GM18907 (cell line): Measurements from ENCODE around the gene PPOX.
A peak's percentile ranks its signal among the peaks of the same experiment; 100 is the strongest.

Experiments
- ATAC-seq: cut with Tn5 transposase; IDR thresholded peaks from one replicate; pipeline ENCODE4 v1.9.1; 2021; ENCODE audit warnings: mild to moderate bottlenecking, moderate library complexity; ENCODE audit not compliant: unreplicated experiment

PPOX gene

DNA sequence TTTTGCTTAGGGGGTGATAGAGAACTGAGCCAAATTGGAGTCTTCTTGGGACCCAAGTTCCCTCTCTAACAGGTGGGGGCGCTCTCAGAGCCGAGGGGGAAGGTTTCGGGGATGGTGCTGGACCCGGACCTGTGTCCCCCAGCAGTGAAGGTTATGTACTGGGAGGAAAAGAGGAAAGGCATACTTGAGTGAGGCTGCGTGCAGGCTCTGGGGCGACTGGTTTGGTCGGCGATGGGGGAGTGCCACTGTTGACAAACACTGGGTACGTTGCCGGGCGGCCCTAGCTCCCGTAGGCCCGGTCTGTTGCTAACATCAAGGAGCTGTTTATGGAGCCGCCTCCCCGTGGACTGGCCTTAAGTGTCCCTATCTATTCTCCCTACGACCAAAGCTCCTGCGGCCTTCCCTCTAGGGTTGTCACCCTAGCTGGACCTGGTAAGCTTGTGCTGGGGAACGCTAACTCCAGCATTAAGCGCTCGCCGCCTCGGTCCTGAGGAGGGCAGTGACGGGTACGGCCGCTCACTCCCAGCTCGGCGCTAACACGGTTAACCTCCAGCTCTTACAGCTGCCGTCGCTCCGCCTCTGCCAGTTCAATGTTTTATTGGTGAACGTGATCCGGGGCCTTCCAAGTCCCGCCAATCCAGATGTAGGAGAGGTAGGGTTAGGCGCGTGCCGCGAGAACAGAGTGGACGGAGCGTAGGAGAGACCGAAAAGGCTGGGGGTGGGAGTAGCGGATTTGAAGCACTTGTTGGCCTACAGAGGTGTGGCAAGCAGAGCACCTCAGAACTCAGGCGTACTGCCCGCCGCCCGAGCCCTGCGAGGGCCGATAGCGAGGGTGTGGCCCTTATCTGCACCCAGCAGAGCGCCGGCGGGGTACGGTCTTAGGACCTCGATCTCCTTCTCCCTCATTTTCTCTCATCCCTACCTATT lies at the start of gene PPOX:
Gene PPOX (plus strand): TSS at position 685 of the 927 bp plus-strand sequence. CDS start 422 bp downstream, outside the sequence.
- ATAC-seq: peak; percentile 92

DNA sequence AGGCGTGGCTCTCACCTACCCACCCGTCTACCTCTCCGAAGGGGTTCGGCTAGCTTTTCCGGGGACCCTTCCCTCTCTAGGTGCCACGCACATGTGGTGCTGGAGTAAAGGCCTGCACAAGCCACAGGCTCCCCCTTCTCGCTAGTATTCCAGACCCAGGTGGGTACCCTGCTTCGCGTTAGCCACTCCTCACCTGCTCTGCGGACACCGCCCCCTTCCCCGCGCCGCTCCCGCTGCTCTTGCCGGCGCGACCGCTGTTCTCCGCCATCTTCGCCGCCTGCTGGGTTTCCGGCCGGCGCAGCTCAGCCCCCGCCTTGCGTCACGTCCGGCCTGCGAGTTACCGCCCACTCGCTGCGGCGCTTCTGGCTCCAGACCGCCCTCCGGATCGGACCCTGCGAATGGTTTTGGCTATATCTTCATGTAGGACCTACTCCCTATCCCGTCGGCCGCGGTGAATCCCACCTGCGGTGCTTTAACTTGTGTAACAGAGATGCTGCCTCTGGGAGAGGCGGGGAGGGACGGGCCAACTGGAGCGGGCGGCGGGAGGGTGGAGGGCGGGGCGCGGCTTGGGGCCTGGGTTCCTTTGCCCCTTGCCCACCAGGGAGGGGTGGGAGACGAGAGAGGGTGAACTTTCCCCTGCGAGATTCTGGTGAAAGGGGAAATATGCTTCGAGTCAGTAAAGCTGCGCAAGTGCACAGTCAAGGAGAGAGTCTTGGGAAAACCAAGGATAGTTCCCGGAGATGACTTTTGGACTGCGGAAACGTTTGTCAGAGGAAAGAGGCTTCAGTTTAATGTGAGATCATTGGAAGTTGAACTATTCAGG lies 48.3 kb upstream of the PPOX start, which contains the start of the genes NIT1 and PFDN2:
Gene NIT1 (plus strand): TSS at position 347 of the 823 bp plus-strand sequence. CDS start 72 bp downstream, at position 419.
Gene PFDN2 (minus strand): TSS at position 279 of the 823 bp plus-strand sequence. CDS start 11 bp downstream, at position 268.
- peak; percentile 80 for ATAC-seq

DNA sequence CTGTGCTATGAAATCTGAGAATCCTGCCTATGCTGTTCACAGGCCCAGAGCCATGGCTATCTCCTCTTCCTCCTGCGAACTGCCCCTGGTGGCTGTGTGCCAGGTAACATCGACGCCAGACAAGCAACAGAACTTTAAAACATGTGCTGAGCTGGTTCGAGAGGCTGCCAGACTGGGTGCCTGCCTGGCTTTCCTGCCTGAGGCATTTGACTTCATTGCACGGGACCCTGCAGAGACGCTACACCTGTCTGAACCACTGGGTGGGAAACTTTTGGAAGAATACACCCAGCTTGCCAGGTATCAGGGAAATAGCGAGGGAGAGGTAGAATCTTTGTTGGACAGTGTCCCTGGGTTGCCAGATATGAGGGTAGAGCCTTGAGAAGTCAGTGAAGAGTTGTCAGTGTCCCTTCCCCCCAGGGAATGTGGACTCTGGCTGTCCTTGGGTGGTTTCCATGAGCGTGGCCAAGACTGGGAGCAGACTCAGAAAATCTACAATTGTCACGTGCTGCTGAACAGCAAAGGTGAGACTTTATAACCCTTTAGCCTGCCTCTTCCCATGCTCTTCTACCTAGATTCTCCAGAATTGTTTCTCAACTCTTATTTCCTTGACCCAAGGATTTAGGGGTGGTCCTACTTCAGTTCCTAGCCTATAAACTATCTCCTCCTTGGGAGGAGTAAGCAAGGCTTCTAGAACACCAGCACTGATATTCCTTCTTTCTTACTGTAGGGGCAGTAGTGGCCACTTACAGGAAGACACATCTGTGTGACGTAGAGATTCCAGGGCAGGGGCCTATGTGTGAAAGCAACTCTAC lies 46.9 kb upstream of the PPOX start:
- peak; percentile 50 for ATAC-seq

DNA sequence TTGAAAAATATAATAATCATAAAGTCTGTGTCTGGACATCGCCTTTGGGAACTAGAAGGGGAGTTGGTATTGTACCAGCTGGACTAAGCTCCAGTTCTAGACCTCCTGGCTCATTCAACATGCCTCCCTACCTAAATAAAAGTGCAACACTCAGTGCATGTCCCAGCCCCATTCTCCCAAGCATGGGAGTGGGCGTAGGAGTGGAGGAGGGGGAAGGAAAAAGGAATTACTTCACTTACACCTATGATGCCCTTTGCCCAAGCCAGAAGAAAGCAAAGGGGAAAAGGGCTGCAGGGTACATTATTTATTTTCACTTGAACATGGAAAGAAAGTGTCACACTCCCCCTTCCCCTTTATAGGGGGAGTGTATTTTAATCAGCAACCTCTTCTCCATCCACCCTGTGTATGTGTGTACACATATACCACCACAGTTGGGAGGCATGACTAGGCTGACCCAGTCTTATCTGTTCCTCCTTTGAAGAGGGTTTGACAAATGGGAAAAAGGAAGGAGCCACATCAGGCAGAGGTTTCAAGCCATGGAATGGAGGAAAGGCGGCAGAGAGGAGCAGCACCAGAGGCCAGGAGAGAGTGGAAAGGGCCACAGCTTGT lies 45.1 kb upstream of the PPOX start:
- no peak for ATAC-seq

DNA sequence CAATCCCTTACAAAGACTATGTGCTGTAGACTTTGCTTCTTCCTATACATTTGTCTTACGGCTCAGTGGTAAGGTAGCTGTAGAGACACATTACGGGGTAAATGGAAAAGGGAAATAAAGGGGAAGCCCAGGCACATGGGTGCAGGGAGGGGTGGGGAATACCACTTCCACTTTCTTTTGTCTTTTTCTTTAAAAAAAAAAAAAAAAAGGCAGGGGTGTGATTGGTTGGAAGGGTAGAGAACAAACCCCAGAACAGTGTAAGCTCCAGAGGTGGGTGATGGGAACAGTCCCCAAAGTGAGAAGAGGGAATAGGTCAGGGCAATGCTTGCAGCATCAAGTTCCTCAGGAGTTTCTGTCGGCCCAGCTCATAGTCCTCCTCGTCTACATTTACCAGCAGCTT lies 44.4 kb upstream of the PPOX start:
- no peak for ATAC-seq

DNA sequence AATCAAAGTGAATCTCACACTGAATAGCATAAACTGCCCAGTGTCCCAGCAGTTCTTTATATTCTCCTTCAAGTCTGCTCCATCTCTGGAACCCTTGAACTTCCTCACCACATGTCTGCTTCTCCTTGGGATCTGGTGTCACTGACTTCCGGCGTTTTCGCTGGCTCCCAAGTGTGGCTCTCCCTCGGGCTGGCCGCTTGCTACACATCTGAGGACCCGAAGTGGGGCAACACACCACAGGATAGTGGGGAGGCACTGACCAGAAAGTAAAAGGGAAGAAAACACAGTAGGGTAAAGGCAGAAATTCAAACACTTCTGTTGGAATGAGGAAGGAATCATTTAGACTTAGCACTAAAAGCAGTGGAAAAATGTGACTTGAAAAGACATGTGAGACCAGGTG lies 43.3 kb upstream of the PPOX start:
- ATAC-seq: no peak

DNA sequence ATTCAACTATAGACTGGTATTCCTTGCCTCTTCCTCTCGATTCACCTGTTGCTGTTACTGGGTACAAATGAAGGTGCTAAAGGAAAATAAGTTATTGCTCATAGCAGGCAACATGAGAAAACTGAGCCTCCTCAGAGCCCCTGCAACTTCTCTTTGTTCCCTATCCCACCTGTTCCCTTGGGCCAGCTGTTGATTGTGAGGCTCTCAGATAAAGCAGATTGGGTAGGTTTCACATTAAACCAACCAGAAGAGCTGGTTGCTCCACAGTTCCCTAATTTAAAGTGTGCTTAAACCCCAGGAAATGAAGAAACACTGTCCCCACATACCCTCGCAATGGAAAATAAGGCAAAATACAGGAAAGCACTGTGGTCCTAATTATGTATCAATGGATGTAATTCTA lies 38.6 kb upstream of the PPOX start:
- ATAC-seq: no peak

DNA sequence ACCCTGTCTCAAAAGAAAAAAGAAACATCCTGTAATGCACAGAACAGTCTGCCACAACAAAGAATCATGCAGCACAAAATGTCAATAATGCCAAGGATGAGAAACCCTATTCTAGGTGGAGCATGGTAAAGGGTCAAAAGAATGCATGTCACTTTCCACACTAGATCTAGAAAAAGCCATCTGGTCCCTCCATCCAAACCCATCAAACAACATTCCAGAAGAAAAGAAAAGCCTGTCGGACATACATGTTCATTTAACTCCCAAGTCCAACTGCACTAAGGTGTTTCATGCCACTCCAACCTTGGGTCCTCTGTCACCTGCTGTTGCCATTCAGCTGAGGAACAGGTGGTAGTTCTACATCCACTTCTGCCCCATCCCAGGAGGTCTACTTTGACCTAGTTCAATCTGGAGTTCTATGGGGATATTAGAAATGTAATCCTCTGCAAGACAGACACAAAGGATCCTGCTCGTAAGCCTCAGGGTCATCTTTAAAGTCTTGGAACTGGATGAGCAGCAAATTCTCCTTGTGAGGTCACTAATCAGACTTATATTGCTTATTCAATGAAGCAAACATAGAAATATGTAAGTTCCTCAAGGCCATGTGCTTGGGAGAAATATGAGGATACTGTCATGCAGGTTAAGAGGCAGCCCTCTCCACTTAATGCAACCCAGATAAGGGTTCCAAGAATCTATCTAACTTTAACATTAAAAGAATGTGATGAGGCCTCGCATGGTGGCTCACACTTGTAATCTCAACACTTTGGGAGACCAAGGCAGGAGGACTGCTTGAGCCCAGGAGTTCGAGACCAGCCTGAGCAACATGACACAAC lies 37.4 kb upstream of the PPOX start:
- ATAC-seq: no peak

DNA sequence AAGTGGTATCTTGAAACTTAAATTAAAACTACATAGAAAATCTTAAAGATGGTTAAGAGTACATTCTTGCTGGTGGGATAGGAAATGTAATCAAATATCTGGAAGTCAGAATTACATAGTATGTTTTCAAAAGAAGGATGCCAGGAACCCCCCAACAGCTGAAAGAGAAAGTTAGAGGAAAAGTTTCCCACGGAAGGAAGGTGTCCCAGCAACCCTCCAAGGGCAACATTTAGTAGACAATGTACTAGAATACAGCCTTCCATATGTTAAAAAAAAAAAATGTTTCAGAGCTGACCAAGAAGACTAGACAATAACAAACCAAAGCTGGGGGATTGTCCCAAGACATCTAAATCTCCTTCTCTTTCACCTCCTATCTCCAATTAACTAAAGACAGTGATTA lies 36.0 kb upstream of the PPOX start:
- ATAC-seq: no peak

DNA sequence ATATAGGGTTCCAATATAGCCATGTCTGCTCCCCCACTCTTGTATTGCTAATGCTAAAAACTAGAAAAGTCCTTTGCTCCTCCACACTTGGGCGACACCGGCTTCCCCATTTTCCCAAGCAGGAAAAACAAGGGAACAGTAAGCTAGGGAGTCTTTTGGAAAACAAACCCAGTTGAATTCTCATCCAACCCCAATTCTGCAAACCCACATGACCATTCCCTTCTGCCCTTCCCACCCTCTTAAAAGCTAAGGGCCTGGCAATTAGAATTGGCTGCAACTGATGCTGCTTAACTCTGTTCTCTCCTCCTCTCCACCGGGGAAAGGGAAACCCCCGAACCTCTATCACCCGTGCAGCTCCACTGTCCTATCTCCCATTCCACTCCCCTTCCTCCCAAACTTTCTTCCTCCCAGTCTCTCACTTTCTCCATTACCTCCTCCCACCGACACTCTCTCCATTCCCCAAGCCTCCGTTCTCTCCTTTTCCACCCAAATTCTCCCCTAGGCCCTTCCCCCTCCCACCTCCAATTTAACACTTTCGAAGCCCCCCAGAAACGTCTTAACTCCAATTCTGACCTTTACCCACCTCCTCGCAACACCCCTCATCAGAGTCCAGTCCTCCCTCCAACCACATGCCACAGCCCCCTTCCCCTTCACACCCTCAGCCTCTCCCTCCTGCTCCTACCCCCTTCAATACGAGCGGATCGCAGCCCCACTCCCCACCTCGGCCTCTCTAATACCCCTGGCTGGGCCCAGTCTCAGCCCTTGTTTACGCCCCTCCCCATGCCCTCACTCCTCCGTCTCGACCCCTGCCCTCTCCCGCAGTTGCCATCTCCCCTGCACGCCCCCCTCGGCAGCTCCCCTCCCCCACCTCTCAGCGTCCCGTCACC lies 34.5 kb upstream of the PPOX start:
- ATAC-seq: no peak

DNA sequence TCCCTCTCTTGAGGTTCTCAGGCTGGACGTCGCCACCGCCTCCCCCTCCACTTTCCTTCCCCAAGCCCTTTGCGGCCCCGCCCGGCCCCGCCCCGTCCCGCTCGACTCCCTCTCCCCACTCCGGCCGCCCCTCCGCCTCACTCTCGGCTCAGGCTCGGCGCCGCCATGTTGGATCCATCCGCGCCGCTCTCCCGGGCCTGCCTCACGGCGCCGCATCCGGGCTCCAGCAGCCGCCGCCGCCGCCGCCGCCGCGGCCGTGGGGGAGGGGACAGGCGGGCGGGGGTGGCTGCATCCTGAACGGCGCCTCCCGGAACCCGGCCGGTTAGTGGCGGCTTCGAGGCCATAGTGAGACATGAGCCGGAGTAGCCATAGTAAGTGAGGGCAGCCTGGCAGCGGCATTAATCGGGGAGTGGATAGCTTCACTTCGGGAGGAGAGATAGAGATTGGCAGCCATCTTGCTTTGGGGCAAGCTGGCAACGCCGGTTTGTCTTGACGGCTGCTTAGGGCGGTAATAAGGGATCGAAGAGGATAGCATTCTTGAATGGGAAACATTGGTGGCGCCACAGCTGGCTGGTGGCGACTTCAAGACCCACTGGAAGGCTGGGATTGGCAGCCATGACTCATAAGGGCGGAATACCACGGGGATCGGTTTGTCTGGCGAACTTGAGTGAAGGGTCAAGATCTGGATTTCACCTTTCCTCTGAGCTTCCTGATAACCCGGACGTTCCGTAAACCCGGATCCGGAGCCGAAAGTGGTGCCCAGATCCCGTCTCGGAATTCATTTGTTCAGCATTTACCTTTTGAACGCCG lies 33.6 kb upstream of the PPOX start, which contains the start of gene DEDD:
Gene DEDD (minus strand): TSS at position 258 of the 810 bp plus-strand sequence. CDS start 8,205 bp downstream, outside the sequence.
- peak; percentile 95 for ATAC-seq

DNA sequence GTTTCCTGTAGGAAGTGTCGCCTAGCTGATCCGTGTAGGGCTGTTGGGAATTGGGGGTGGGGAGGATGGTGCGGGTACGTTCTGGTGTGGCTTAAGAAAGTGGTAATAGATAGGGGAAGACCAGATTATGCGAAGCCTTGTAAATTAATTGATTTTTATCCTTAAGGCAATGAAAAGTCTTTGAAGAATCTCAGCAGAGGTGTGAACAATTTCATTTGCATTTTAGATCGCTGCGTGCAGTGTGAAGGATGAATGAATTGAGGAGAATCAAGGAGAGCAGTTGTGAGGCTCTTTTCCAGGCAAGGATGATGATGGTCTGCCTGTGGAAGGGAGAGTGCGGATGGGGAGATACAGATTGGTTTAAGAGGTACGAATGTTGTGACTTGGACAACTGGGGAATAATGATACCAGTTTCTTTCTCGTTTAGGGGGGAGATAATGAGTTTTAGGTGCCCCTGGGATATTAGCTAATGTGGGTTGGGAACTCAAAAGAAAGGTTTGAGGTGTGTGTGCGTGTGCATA lies 32.9 kb upstream of the PPOX start:
- ATAC-seq: peak; percentile 14

DNA sequence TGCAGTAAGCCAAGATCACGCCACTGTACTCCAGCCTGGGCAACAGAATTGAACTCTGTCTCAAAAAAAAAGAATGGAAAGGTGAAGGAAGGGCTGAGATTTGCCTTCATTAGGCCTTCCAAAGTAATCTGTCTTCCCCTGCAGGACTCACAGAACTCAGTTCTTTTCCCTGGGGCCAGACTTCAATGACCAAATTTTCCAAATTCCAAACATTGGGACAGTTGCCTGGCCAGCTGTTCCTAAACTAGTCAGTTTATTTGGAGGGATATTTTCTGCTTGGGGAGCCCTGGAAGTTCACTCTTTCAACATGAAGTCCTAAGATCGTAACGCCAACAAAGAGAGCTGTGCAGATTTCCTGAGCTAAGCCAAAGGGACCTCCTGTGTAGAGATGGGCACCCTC lies 28.3 kb upstream of the PPOX start:
- no peak for ATAC-seq

DNA sequence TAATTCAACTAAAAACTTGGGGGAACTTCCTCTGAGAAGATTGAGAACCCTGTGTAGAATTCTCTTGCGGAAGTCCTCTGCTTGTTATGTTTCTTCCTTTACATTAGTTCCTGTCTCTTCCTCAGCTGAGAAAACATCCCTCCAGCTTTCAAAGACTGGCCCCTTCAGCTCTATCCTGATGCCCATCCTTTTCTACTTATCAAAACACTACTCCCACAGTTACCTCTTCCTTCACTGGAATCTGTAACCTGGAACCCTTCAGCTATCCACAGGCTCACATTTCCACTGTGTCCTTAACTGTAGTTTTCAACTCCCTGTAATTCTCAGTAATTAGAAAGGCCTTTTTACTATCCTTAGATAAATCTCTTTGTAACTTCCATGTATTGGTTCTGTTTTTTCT lies 27.8 kb upstream of the PPOX start:
- ATAC-seq: no peak

DNA sequence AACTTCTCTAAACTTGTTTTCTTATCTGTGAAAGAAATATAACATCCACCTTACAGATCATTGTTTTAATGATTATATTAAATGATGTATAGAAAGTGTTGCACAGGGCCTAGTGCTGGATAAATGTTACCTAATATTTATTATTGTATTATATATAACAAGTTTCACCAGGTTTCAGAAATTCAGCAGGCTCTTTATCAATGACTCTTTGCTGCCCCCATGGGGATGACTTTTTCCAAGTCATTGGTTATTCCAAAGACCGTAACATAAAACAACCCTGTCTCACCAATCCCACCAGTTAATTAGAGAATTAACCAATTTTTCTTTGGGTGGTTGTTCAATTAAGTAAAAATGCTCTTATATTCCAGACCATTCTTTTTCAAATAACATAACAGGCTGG lies 26.5 kb upstream of the PPOX start:
- ATAC-seq: no peak

DNA sequence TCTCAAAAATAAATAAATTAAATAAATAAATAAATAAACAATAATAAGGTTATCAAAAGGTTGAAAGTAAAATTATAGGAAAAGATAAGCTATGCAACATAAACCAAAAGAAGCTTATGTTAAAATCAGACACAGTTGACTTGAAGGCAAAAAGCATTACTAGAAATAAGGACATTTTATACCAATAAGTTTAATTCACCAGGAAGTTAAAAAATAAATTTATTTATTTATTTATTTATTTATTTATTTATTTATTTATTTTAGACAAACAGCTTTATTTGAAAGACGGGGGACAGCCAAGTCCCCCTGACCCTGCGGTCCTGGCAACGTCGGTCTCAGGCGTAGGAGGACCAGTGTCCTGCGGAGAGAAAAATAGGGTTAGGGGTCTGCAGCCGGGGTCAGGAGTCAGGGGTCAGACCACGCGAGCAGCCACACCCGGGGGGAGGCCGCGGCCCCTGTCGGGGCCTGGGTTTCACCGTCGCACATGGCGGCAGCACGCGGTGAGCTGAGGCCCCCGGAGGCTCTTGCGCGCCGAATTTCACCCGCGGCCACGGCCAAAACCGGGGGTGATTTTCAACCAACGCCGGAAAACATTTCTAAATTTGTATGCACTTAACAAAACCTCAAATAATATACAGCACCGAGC lies 25.3 kb upstream of the PPOX start:
- no peak for ATAC-seq

DNA sequence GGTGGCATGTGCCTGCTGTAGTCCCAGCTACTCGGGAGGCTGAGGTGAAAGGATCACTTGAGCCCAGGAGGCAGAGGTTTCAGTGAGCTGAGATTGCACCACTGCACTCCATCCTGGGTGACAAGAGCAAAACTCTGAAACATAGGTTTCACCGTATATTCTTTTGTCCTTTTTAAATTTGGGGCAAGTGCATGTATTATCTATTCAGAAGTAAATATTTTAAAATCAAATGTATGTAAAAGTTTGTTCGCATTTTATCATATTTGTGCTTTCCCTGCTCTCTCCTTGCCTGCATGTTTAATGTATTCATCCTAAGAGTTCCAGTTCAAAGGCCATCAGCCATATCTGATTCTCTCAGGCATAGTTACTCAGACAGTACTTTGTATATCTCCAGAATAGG lies 20.4 kb upstream of the PPOX start:
- no peak for ATAC-seq
